GM12878 (cell line): ENCODE results near the gene CYB5A. TPM values are rescaled to one million over a fixed set of nuclear protein-coding genes. Genes with fewer than 3 reads are reported as not detected.

Source experiments
- BCL3 ChIP-seq: IDR thresholded peaks from 2 replicates; pipeline ENCODE4 v1.6.1; 2011; ENCODE audit warnings: borderline replicate concordance, low read depth, mild to moderate bottlenecking, moderate library complexity, low read length; ENCODE audit not compliant: insufficient read depth, poor library complexity, severe bottlenecking
- BHLHE40 ChIP-seq, 2 experiments: fragments of 450-650 bp in 1 of 2; IDR thresholded peaks; 2 replicates each; pipeline ENCODE4 v1.6.1; 2011 to 2017; ENCODE audit warnings: low read depth in 2 of 2, borderline replicate concordance in 1 of 2, improper control_type of control experiment in 1 of 2, low read length in 1 of 2, mild to moderate bottlenecking in 1 of 2
- CBX3 ChIP-seq: fragments of 200-600 bp; sonication (generic); IDR thresholded peaks from 2 replicates; pipeline ENCODE4 v1.6.1; 2016; ENCODE audit warnings: low read depth, borderline replicate concordance
- MEF2A ChIP-seq: IDR thresholded peaks from 2 replicates; pipeline ENCODE4 v1.6.1; 2011; ENCODE audit warnings: low read depth, mild to moderate bottlenecking, low read length, moderate library complexity; ENCODE audit not compliant: insufficient read depth
- MTA2 ChIP-seq: fragments of 450-650 bp; IDR thresholded peaks from 2 replicates; pipeline ENCODE4 v1.6.1; 2016; ENCODE audit warnings: low read depth, mild to moderate bottlenecking, moderate library complexity
- MTA3 ChIP-seq: IDR thresholded peaks from 2 replicates; pipeline ENCODE4 v1.6.1; 2012; ENCODE audit warnings: low read length, inconsistent platforms, borderline replicate concordance
- NR2F1 ChIP-seq: fragments of 450-650 bp; conservative IDR thresholded peaks from 2 replicates; pipeline ENCODE4 v1.6.1; 2017; ENCODE audit warnings: mild to moderate bottlenecking
- POU2F2 ChIP-seq: IDR thresholded peaks from 3 replicates; pipeline ENCODE4 v1.6.1; 2011; ENCODE audit warnings: low read depth, mild to moderate bottlenecking, low read length, borderline replicate concordance
- RELA ChIP-seq: fragments of 450-650 bp; IDR thresholded peaks from 2 replicates; pipeline ENCODE4 v1.8.0; 2014; ENCODE audit warnings: borderline replicate concordance; ENCODE audit not compliant: partially characterized antibody
- SRF ChIP-seq, 2 experiments: IDR thresholded peaks; 2 replicates each; pipeline ENCODE4 v1.6.1; 2011; ENCODE audit warnings: low read depth in 2 of 2, low read length in 2 of 2, mild to moderate bottlenecking in 1 of 2, moderate library complexity in 1 of 2
- TCF7 ChIP-seq: IDR thresholded peaks from 2 replicates; pipeline ENCODE4 v1.6.1; 2014; ENCODE audit warnings: antibody characterized with exemption, borderline replicate concordance
- USF2 ChIP-seq: IDR thresholded peaks from 2 replicates; pipeline ENCODE4 v1.6.1; 2011; ENCODE audit warnings: low read depth, low read length, improper control_type of control experiment, borderline replicate concordance
- YY1 ChIP-seq: IDR thresholded peaks from 2 replicates; pipeline ENCODE4 v1.6.1; 2011; ENCODE audit warnings: low read depth, mild to moderate bottlenecking, low read length
- ZNF687 ChIP-seq: fragments of 450-650 bp; IDR thresholded peaks from 2 replicates; pipeline ENCODE4 v1.6.1; 2017; ENCODE audit warnings: mild to moderate bottlenecking, moderate library complexity
- polyA plus RNA-seq, 11 experiments: library from polyadenylated mRNA; depleted of rRNA in 4 of 11; unstranded in 6 of 11; stranded (reverse) in 5 of 11; fragments of >200 nt; fragmentation: Nextera tagmentation in 4 of 11; fragmentation: Illumina TruSeq in 1 of 11; extraction: Ambion mirVana in 4 of 11; extraction: Trizol in 1 of 11; gene quantifications; 1 replicate in 1 of 11; 2 replicates in 10 of 11; pipeline versions ENCODE4 v1.2.1 to v1.2.3, GENCODE V29; 2011 to 2016; ENCODE audit warnings: inconsistent platforms in 2 of 11, missing spikeins in 2 of 11, low read depth in 1 of 11
- total RNA-seq, 4 experiments: library from RNA; depleted of rRNA in 3 of 4; stranded (reverse); fragments of >200 nt in 3 of 4; fragmentation: Illumina TruSeq in 1 of 4; extraction: Trizol in 1 of 4; gene quantifications; 2 replicates each; pipeline versions ENCODE4 v1.2.1 to v1.2.3, GENCODE V29; 2013 to 2021

Gene CYB5A
- total and polyA plus RNA-seq, 10 of the 15 experiments (the other 5 are each of a cell fraction or from before 2014, with no cell fraction given), result 60.2 to 129 (median 103) TPM

GRCh38 chr18:74228312-74228711 is 63.5 kb downstream of the CYB5A start (continued):
- TF ChIP-seq USF2 (no peak), CBX3 (no peak), ZNF687 (no peak), NR2F1 (no peak), POU2F2 (no peak), MTA3 (no peak), YY1 (no peak), RELA (no peak), MEF2A (no peak), BHLHE40 (IDR thresholded peaks at IDR 0.05; ENCODE audit: borderline replicate concordance in 1 of 2, low read depth in 2 of 2, low read length in 1 of 2) (no peak), SRF (IDR thresholded peaks at IDR 0.05; ENCODE audit: low read depth in 2 of 2, low read length in 2 of 2) (no peak), MTA2 (no peak), TCF7 (no peak), BCL3 (no peak)
